Activated CD8-positive, alpha-beta T cell treated with anti-CD3 and anti-CD28 coated beads for 36 hours (primary cell): ENCODE results near the gene GRAP2. TPM values are rescaled to one million over a fixed set of nuclear protein-coding genes. Genes with fewer than 3 reads are reported as not detected.

Experiments
- ATAC-seq: fragments of 200-7000 bp; cut with Tn5 transposase; one replicate; pipeline ENCODE4 v1.10.0; 2021; ENCODE audit warnings: mild to moderate bottlenecking, moderate library complexity
- CTCF ChIA-PET: fragments of 350-600 bp; sonication (Branson Sonifier 250); formaldehyde crosslinking; loops from one replicate; lab custom pipeline; 2021; ENCODE audit warnings: antibody characterized with exemption; lab: Charles Lee
- POLR2A ChIA-PET: fragments of 350-600 bp; sonication (Branson Sonifier 250); formaldehyde crosslinking; loops from one replicate; lab custom pipeline; 2021; ENCODE audit warnings: antibody characterized with exemption; lab: Charles Lee
- DNase-seq: peaks from one replicate; pipeline ENCODE4 v3.0.0-alpha.2; 2020
- H3K27ac Mint-ChIP-seq: one replicate; pipeline ENCODE4 v1.8.0; 2021; ENCODE audit warnings: mild to moderate bottlenecking, mixed read lengths
- H3K27me3 Mint-ChIP-seq: one replicate; pipeline ENCODE4 v1.8.0; 2021; ENCODE audit warnings: mixed read lengths
- H3K36me3 Mint-ChIP-seq: one replicate; pipeline ENCODE4 v1.8.0; 2021; ENCODE audit warnings: low read depth, mixed read lengths
- H3K4me1 Mint-ChIP-seq: one replicate; pipeline ENCODE4 v1.8.0; 2021; ENCODE audit warnings: low read depth, mixed read lengths
- H3K4me3 Mint-ChIP-seq: one replicate; pipeline ENCODE4 v1.8.0; 2021; ENCODE audit warnings: mild to moderate bottlenecking, moderate library complexity, mixed read lengths
- H3K9me3 Mint-ChIP-seq: one replicate; pipeline ENCODE4 v1.8.0; 2021; ENCODE audit warnings: mixed read lengths
- CTCF ChIP-seq: fragments of 200-600 bp; IDR thresholded peaks from one replicate; pipeline ENCODE4 v1.8.0; 2022; ENCODE audit warnings: antibody characterized with exemption, mild to moderate bottlenecking
- intact Hi-C: fragments of 100-400 bp; cut with micrococcal nuclease; formaldehyde crosslinking; loops from one replicate; pipeline ENCODE4 v1.10.0; 2022
- total RNA-seq, 2 experiments: library from RNA; stranded (reverse); gene quantifications; one replicate each; pipeline ENCODE4 v1.2.3, GENCODE V29; 2021

GRAP2 gene
- total RNA-seq, 2 experiments from 2014 or later = 83.2 to 86.8 TPM

GRCh38 chr22:39940757-39941305 is 39.9 kb downstream of the GRAP2 start:
- H3K36me3 Mint-ChIP-seq = peaks cover 36% of the 10 kb centered on the region

GRCh38 chr22:39941601-39942000 is 40.7 kb downstream of the GRAP2 start:
- ATAC-seq = no peak

More at GRCh38 chr22:39940757-39941305, 39.9 kb downstream of the GRAP2 start:
- no peaks in the 10 kb centered on the region for H3K27me3 Mint-ChIP-seq
- intact Hi-C loops = loop anchor here (5.0 kb wide), 1 partner anchor 34 kb away; no protein-coding TSS in a partner anchor
- ChIA-PET POLR2A (interaction anchor here (1.4 to 2.9 kb wide), 3 partner anchors 15 to 27 kb away, joined by 4 to 15 read pairs (median 14); no protein-coding TSS in a partner anchor), CTCF (interaction anchor here (2.4 to 2.6 kb wide), 2 partner anchors 10 to 411 kb away, joined by 5 to 10 read pairs; no protein-coding TSS in a partner anchor)
- peak overlapping the region; percentile 90 for H3K27ac Mint-ChIP-seq
- peaks cover 91% of the 10 kb centered on the region for H3K4me1 Mint-ChIP-seq
- peak; percentile 25 for ATAC-seq
- H3K9me3 Mint-ChIP-seq = no peaks in the 10 kb centered on the region
- TF ChIP-seq CTCF = peak; percentile 54
- peak; percentile 42 for DNase-seq
- H3K4me3 Mint-ChIP-seq = peak overlapping the region; percentile 50

GRCh38 chr22:39942439-39943230 is 41.8 kb downstream of the GRAP2 start:
- peaks cover 41% of the 10 kb centered on the region for H3K36me3 Mint-ChIP-seq
- intact Hi-C loops = loop anchor here (5.0 kb wide), 1 partner anchor 35 kb away; no protein-coding TSS in a partner anchor
- no peaks in the 10 kb centered on the region for H3K27me3 Mint-ChIP-seq
- H3K27ac Mint-ChIP-seq = peak overlapping the region; percentile 90
- peak; percentile 31 for ATAC-seq
- ChIA-PET CTCF (interaction anchor here (0.7 to 3.1 kb wide), 25 partner anchors 8 to 413 kb away, joined by 3 to 34 read pairs (median 5); no protein-coding TSS in a partner anchor), POLR2A (interaction anchor here (0.7 to 3.4 kb wide), 20 partner anchors 9 to 423 kb away, joined by 3 to 23 read pairs (median 5); partner anchors contain the start of genes ATF4 and TMA7B)
- peaks cover 92% of the 10 kb centered on the region for H3K4me1 Mint-ChIP-seq
- DNase-seq = peak; percentile 47
- TF ChIP-seq CTCF = no peak
- peak overlapping the region; percentile 48 for H3K4me3 Mint-ChIP-seq
- H3K9me3 Mint-ChIP-seq = no peaks in the 10 kb centered on the region

More at GRCh38 chr22:39941601-39942000, 40.7 kb downstream of the GRAP2 start:
- Mint-ChIP-seq H3K4me1 (peaks cover 92% of the 10 kb centered on the region), H3K27me3 (no peaks in the 10 kb centered on the region), H3K4me3 (peak overlapping the region; percentile 11), H3K9me3 (no peaks in the 10 kb centered on the region), H3K27ac (peak overlapping the region; percentile 90), H3K36me3 (peaks cover 33% of the 10 kb centered on the region)
- intact Hi-C loops = loop anchor here (5.0 kb wide), 1 partner anchor 34 kb away; no protein-coding TSS in a partner anchor
- CTCF ChIA-PET = interaction anchor here (1.0 to 3.1 kb wide), 11 partner anchors 8 to 412 kb away, joined by 3 to 34 read pairs (median 10); no protein-coding TSS in a partner anchor
- TF ChIP-seq CTCF = no peak
- no peak for DNase-seq
- POLR2A ChIA-PET = interaction anchor here (0.9 to 3.4 kb wide), 11 partner anchors 8 to 413 kb away, joined by 3 to 23 read pairs (median 13); no protein-coding TSS in a partner anchor

GRCh38 chr22:39943337-39943736 is 42.5 kb downstream of the GRAP2 start:
- ATAC-seq (peak; percentile 48), DNase-seq (peak; percentile 85)
- CTCF ChIA-PET = interaction anchor here (0.7 to 3.1 kb wide), 22 partner anchors 7 to 414 kb away, joined by 3 to 34 read pairs (median 5); no protein-coding TSS in a partner anchor
- Mint-ChIP-seq H3K27me3 (no peaks in the 10 kb centered on the region), H3K4me3 (peak overlapping the region; percentile 48), H3K9me3 (no peaks in the 10 kb centered on the region), H3K4me1 (peaks cover 92% of the 10 kb centered on the region), H3K36me3 (peaks cover 43% of the 10 kb centered on the region), H3K27ac (peak overlapping the region; percentile 90)
- TF ChIP-seq CTCF = peak; percentile 17
- POLR2A ChIA-PET = interaction anchor here (0.7 to 3.4 kb wide), 16 partner anchors 9 to 423 kb away, joined by 3 to 23 read pairs (median 8); partner anchors contain the start of genes ATF4 and TMA7B
- intact Hi-C loops = loop anchor here (5.0 kb wide), 1 partner anchor 36 kb away; no protein-coding TSS in a partner anchor
